Left ventricle myocardium superior (tissue), 1 donor: Measurements from ENCODE around the gene CCDC87. TPM values are rescaled to one million over a fixed set of nuclear protein-coding genes. Genes with fewer than 3 reads are reported as not detected.
"Not testable (repeated sequence)": the region's sequence is repeated elsewhere in the genome, so short reads cannot be mapped to it uniquely, and the experiment has no call there.

ENCODE experiments used
- ATAC-seq: fragments of 200-7000 bp; cut with Tn5 transposase; one replicate; pipeline ENCODE4 v1.9.1; 2020; ENCODE audit warnings: mild to moderate bottlenecking, moderate library complexity
- DNase-seq: peaks from one replicate; pipeline ENCODE4 v3.0.0-alpha.2; 2020
- intact Hi-C: fragments of 100-400 bp; cut with micrococcal nuclease; formaldehyde crosslinking; loops from one replicate; pipeline ENCODE4 v1.11.0; 2022
- total RNA-seq: library from RNA; stranded (reverse); fragmentation: NEBNext Ultra II Directional; extraction: Animal tissue kit (Norgen Biotek cat#: 25700); gene quantifications from one replicate; pipeline ENCODE4 v1.2.1, GENCODE V29; 2021
- donor health status: DM: no; HTN: yes; CAD: no; lungs with severe emphysema.

Gene CCDC87
- total RNA-seq, 1 donor from 2014 or later: 0.25 TPM

DNA sequence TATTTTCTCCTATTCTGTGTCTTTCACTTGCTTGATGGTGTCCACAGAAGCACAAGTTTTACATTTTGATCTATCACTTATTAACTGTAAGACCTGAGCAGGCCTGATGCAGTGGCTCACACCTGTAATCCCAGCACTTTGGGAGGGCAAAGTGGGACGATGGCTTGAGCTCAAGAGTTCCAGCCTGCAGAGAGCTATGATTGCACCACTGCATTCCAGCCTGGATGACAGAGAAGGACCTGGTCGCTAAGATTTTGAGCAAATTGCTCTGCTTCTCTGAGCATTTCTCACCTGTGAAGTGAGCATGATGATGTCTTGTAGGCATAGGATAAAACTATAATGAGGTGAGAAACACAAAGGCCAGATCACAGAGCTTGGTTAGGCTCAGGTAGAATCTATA, 6.7 kb downstream of the CCDC87 start:
- DNase-seq (no peak), ATAC-seq (no peak)
- intact Hi-C loops: no loop called here

DNA sequence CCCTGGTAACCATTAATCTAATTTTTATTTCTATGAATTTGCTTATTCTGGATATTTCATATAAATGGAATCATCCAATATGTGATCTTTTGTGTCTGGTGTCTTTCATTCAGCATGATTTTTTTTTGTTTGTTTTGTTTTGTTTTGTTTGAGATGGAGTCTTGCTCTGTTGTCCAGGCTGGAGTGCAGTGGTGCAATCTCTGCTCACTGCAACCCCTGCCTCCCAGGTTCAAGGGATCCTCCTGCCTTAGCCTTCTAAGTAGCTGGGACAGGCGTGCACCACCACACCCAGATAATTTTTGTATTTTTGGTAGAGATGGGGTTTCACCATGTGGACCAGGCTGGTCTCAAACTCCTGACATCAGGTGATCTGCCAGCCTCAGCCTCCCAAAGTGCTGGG, 7.4 kb downstream of the CCDC87 start:
- ATAC-seq, intact Hi-C loops: not testable (repeated sequence)

DNA sequence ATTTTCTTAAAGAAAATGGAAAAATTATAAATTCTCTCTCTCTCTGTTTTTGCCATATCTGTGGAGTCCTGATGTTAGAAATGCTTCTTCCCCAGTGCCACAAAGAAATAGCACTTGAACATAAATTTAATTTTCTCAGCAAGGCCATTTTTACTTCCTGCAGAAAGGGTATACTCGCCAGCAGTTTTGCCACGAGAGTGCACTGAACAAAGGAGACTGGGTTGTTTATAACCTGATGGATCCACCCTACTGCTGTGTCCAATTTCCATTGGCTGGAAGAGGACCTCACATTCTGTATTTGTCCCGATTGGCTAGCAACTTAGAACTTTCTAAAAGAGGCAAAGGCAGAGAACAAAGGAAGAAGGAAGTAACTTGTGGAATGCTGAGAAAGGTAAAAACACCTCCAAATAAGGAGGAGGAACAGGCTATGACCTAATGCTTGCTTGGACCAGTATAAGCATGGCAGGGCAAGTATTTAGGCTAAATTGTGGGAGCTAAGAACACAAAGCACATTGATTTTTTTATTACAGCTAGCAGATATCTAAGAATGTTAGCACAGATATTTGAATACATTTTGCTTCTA, 10.2 kb downstream of the CCDC87 start:
- ATAC-seq, intact Hi-C loops, DNase-seq: not testable (repeated sequence)

More for the DNA sequence above, 7.4 kb downstream of the CCDC87 start:
- DNase-seq: not testable (repeated sequence)

DNA sequence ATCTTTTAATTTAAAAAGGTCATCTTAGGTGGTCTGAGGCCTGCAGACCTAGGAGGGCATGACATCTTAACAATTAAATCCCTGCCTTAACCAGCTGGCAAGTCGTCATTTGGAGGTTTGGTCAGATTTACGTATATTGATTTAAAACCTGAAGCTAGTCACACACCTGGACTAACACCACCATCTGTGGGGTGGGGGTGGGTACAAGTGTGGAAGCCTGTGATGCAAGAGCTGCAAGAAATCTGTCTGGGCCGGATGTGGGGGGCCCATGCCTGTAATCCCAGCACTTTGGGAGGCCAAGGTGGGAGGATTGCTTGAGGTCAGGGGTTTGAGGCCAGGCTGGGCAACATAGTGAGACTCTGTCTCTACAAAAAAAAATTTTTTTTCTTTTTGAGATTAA, 11.6 kb downstream of the CCDC87 start:
- no peak for DNase-seq
- ATAC-seq: no peak
- intact Hi-C loops: no loop called here

GRCh38 chr11:66580803-66581202, 12.1 kb downstream of the CCDC87 start:
- ATAC-seq (no peak), DNase-seq (no peak)
- intact Hi-C loops: no loop called here

DNA sequence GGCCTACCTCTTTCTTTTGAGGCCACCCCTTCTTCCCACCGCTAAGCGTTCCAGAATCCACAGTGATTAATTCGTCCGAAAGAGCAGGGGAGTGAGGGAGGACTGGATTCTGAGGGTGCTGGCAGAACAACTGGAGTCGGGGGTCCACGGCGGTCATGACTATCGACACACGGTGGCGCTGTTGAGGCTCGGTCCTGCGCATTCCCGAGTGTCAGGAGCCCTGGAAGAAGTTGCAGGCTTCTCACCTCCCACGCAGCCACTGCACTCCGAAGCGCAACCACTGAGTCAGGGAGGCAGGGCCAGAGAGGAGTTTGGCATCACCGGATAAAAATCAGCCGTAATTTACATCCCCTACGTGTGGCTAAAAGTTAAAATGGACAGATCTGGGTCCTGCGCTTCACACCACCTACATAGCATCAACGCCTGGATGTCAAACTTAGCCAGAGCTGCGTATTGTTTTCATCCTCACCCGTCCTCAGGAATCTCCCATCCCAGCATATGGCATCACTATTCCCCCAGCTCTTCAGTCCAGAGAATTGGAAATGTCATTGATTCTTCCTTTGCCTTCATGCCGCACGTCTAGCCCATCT, 13.8 kb downstream of the CCDC87 start:
- DNase-seq: peak; percentile 90
- intact Hi-C loops: loop anchor here (5.0 kb wide), 1 partner anchor 98 kb away; the partner anchor contains the start of gene RBM4B
- peak; percentile 95 for ATAC-seq

- no peak for ATAC-seq
- DNase-seq: no peak
- intact Hi-C loops: no loop called here
Observed at GRCh38 chr11:66570850-66571180, 22.0 kb downstream of the CCDC87 start.

DNA sequence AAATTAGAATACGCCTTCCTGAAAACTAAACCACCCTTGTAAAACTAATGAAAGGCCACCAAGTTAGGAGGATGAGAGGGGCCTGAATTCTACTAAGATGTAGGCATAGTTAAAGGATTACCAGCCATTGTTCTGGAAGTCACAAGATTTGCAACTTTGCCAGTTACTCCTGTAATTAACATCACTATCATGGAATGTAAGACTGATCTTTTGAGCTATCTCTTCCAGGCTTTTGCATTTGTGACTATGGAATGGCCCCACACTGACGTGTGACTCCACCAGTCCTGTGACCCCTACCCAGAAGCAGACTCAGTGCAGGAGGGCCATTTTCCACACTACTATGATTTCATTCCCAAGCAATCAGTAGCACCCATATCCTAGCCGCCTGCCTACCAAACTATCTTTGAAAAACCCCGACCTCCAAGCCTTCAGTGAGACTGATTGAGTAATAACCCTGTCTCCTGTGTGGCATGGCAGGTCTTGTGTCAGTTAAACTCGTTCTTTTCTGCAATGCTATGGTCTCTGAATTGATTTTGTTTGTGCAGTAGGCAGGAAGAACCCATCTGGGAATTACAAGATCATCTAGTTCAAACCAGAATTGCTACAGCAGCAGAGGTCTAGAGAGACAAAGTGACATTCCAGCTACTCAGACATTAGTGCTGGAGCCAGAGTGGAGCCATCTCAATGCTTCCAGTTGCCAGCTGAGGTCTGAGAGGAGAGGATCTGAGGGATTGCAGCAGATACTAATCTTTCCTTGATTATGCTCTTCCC, 22.6 kb downstream of the CCDC87 start:
- ATAC-seq: no peak
- intact Hi-C loops: no loop called here

DNA sequence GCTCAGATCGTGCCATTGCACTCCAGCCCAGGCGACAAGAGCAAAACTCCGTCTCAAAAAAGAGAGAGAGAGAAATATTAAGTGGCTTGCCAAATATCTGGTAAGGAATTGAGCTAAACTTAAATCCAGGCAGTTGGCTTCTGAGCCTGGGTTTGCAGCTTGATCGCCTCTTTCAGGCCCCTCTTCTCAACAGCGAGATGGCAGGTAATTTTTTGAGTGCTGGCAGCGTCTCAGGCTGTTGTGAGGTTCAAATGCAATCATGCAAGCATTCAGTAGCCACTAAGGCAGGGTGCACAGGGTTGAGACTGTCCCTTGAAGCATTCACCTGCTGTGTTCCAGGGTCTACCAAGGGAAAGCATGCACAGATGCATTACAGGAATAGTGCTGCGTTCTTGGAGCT, 23.8 kb downstream of the CCDC87 start:
- DNase-seq (no peak), ATAC-seq (no peak)
- intact Hi-C loops: no loop called here

More for the DNA sequence above, 22.6 kb downstream of the CCDC87 start:
- no peak for DNase-seq

DNA sequence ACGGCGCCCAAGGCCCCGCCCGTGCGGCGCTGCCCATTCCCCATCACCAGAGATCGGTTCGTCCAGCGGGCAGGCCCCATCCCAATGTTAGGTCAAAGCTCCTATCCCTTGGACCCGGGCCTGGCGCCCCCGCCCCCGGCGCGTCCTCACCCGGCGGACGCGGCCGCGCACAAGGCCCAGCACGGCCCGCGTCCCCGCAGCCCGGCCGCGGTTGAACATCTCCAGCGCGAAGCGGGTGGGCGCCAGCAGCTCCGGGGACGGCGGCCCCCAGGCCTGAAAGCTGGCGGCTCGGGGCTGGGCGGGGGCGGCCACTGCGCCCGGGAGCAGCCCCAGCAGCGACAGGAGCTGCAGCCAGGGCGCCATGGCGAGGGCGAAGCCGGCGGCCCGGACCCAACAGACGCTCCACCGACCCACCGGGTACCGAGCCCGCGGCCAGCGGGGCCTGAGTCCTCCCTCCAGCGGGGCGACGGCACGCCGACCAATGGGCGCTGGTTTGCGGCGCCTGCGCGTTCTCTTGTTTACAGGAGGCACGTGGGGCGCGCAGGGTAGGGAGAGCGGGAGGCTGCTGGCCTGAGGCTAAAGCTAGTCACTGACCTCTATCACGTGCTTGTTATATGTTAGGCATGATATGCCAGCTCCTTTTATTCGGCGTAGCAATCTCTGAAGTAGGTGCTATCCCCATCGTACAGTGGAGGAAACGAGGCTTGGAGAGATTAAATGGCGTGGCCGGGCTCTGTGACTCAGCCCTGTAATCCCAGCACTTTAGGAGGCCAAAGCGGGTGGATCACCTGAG, 24.5 kb downstream of the CCDC87 start, which contains the start of gene CTSF:
Gene CTSF, minus strand, starts transcription at position 483 of the 793 bp plus-strand sequence. Its CDS starts 120 bp downstream, at position 363.
- ATAC-seq: peak; percentile 99
- intact Hi-C loops: no loop called here
- peak; percentile 94 for DNase-seq

DNA sequence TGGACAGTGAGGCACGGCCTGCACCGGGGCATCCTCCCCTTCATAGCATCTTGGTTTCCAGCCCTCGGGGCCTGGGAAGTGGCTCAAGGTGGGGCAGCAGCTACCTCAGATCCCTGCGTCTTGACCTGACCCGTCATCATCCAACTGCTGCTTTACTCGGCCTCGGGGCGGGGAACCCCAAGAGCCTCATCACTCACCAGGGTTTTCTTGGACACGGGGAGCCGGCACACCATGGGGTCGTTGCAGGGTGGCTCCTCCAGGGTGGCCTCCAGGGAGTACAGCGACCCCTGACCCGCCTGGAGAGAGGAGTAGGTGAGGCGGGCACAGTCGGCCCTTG, 25.1 kb downstream of the CCDC87 start:
- ATAC-seq: no peak
- intact Hi-C loops: no loop called here
- no peak for DNase-seq

GRCh38 chr11:66566221-66566620, 26.6 kb downstream of the CCDC87 start:
- DNase-seq: no peak
- ATAC-seq: no peak
- intact Hi-C loops: no loop called here

GRCh38 chr11:66564984-66565383, 27.9 kb downstream of the CCDC87 start:
- intact Hi-C loops: no loop called here
- ATAC-seq: no peak

DNA sequence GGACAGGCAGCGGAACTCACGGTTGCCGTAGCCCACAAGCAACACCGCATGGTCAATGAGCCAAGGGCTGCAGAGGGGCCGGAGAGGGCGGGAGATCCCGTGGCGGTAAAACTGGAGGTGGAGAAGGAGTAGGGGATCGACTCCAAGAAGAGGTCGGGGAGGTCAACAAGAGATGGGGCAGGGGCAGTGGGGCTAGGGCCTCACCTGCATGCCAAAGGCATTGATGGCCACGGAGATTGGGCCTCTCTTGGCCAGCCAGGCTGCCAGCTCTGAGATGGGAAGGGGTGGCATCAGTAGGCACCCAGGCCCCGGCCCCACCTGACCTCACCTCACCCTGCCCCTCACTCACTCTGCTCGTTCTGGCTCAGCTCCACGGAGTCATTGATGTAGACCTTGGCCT, 28.3 kb downstream of the CCDC87 start:
- ATAC-seq (no peak), DNase-seq (no peak)
- intact Hi-C loops: no loop called here

More at GRCh38 chr11:66564984-66565383, 27.9 kb downstream of the CCDC87 start:
- DNase-seq: no peak

- DNase-seq (no peak), ATAC-seq (no peak)
- intact Hi-C loops: no loop called here
Observed at GRCh38 chr11:66563832-66564231, 29.0 kb downstream of the CCDC87 start.

- ATAC-seq: no peak
- DNase-seq: no peak
- intact Hi-C loops: no loop called here
Observed at GRCh38 chr11:66562907-66563583, 29.8 kb downstream of the CCDC87 start.

- no peak for ATAC-seq
- intact Hi-C loops: no loop called here
- no peak for DNase-seq
Observed at GRCh38 chr11:66562275-66562674, 30.6 kb downstream of the CCDC87 start.

DNA sequence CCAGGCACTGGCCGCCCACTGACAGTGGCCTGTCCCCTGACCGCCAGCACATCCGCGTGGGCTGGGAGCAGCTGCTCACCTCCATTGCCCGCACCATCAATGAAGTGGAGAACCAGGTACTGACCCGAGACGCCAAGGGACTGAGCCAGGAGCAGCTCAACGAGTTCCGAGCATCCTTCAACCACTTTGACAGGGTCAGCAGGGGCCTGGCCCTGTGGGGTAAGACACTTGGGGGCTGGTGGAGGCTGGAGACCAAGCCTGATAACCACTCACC, 31.0 kb downstream of the CCDC87 start:
- ATAC-seq (no peak), DNase-seq (no peak)
- intact Hi-C loops: no loop called here

GRCh38 chr11:66561178-66561974, 31.5 kb downstream of the CCDC87 start:
- intact Hi-C loops: no loop called here
- ATAC-seq: no peak
- DNase-seq: no peak
